AG04450 (cell line): Measurements from ENCODE around the gene RPL3. TPM values are rescaled to one million over a fixed set of nuclear protein-coding genes. Genes with fewer than 3 reads are reported as not detected.
A peak's percentile ranks its signal among the peaks of the same experiment; 100 is the strongest.

Experiments
- CTCF ChIA-PET: fragments of 300-600, 350-600 bp; formaldehyde crosslinking; extraction: SDS; loops from one replicate; lab custom pipeline; 2022; ENCODE audit warnings: antibody characterized with exemption, inconsistent platforms; lab: Charles Lee
- POLR2A ChIA-PET: fragments of 350-600 bp; formaldehyde crosslinking; extraction: SDS; loops from one replicate; lab custom pipeline; 2021; ENCODE audit warnings: antibody characterized with exemption, inconsistent platforms; lab: Yijun Ruan, JAX
- DNase-seq: peaks from one replicate; pipeline ENCODE4 v3.0.0-alpha.2; 2011; ENCODE audit warnings: low read depth, low spot score
- H3K27ac ChIP-seq: one replicate; pipeline ENCODE4 v1.5.1; 2012; ENCODE audit warnings: low read depth, low read length, control low read depth
- H3K27me3 ChIP-seq: one replicate; pipeline ENCODE4 v1.6.0; 2012; ENCODE audit warnings: low read length; ENCODE audit not compliant: control insufficient read depth, insufficient read depth
- H3K4me3 ChIP-seq: 2 replicates; pipeline ENCODE4 v1.5.1; 2011; ENCODE audit warnings: mild to moderate bottlenecking, low read depth, low read length, control low read depth
- H3K9me3 ChIP-seq: 2 replicates; pipeline ENCODE4 v1.5.1; 2012; ENCODE audit warnings: low read length; ENCODE audit not compliant: control insufficient read depth, insufficient read depth
- polyA plus RNA-seq: library from polyadenylated mRNA; depleted of rRNA; stranded (reverse); fragments of >200 nt; gene quantifications from 2 replicates; pipeline ENCODE4 v1.2.3, GENCODE V29; 2011
- TF ChIP-seq, protein P1 (sequence below): IDR thresholded peaks from 2 replicates; pipeline ENCODE4 v1.5.1; 2011; ENCODE audit warnings: low read depth, low read length, control low read depth, inconsistent platforms

RPL3 gene
- polyA plus RNA-seq, 1 experiment = 3,445 TPM

DNA sequence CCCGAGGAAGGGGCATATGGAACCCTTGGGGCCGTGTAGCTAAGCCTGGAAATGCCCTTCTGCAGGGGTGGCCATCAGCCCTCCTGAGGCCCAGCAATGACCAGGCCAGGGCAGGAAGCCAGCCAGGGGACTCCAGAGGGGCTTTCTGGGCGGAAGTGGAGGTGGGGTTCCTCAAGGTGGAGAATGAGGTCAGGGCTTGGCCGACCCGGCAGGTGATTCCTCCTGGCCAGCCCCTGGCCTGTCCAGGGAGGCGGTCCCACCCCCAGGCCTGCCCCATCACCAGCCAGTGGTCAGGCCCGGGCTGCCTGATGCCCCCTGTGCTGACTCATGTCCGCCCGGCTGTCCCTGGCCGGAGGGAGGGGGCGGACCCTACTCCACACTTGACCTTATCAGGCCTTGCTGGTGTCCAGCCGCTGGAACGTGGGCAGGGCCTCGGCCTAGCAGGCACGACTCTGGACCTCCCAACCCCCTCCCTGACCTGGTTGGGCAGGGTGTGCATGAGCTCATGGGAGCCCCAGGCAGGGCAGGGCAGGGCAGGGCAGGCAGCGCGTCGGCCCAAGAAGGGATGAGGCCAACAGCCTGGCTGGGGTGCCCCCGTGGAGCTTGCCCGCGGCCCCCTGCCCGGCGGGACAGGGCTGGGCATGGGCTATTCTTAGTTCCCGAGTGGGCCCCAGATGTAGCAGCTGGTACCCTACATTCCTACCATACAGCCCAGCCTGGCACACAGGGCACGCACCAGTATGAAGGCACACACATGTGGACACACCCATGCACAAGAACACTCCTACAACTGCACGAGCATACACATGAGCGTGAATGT lies 35.9 kb downstream of the RPL3 start:
- H3K9me3 ChIP-seq = peaks cover 16% of the 10 kb centered on the region
- CTCF ChIA-PET = interaction anchor here (0.7 to 1.1 kb wide), 2 partner anchors 33 to 245 kb away, joined by 3 to 4 read pairs; no protein-coding TSS in a partner anchor
- TF ChIP-seq, protein P1, sequence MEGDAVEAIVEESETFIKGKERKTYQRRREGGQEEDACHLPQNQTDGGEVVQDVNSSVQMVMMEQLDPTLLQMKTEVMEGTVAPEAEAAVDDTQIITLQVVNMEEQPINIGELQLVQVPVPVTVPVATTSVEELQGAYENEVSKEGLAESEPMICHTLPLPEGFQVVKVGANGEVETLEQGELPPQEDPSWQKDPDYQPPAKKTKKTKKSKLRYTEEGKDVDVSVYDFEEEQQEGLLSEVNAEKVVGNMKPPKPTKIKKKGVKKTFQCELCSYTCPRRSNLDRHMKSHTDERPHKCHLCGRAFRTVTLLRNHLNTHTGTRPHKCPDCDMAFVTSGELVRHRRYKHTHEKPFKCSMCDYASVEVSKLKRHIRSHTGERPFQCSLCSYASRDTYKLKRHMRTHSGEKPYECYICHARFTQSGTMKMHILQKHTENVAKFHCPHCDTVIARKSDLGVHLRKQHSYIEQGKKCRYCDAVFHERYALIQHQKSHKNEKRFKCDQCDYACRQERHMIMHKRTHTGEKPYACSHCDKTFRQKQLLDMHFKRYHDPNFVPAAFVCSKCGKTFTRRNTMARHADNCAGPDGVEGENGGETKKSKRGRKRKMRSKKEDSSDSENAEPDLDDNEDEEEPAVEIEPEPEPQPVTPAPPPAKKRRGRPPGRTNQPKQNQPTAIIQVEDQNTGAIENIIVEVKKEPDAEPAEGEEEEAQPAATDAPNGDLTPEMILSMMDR = no peak
- DNase-seq = no peak
- H3K27ac ChIP-seq = peak overlapping the region; percentile 21
- H3K27me3 ChIP-seq = no peaks in the 10 kb centered on the region
- POLR2A ChIA-PET = interaction anchor here (0.6 kb wide), 1 partner anchor 241 kb away, joined by 3 read pairs; no protein-coding TSS in a partner anchor
- no peak overlapping the region for H3K4me3 ChIP-seq

DNA sequence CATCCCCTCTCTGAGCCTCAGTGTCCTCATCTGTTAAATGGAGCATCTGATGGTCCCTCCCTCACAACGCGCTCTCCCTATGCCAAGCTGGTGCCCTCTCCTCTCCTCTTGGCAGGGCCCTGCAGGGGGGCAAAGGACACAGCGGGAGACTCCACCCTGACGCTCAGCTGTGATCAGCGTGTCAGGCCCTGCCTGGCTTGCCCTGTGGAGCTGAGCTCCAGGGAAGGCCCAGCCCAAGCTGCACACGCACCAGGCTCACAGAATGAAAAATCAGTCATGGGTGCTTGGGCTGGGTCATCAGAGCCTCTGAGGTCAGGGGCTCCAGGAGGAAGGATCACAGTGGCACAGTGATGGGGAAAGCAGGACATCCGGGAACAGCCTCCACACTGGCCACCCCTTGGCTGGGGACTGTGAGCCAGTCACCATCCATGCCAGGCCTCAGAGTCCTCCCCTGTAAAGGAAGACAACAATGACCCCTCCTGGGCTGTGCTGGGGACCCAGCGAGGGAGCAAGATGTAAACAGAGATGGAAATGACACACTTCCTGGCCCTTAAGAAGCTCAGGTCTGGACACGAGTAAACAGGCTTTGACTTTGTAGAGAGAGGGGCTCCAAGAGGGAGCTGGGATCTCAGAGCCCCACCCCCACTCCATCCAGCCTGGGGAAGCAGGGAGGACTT lies 36.6 kb downstream of the RPL3 start:
- Histone ChIP-seq H3K27me3 (no peaks in the 10 kb centered on the region), H3K4me3 (no peak overlapping the region), H3K27ac (no peak overlapping the region), H3K9me3 (peaks cover 16% of the 10 kb centered on the region)
- DNase-seq = no peak
- TF ChIP-seq, protein P1 = no peak
- POLR2A ChIA-PET = no interaction called here
- CTCF ChIA-PET = interaction anchor here (0.6 to 1.1 kb wide), 3 partner anchors 33 to 471 kb away, joined by 3 to 4 read pairs (median 3); no protein-coding TSS in a partner anchor

DNA sequence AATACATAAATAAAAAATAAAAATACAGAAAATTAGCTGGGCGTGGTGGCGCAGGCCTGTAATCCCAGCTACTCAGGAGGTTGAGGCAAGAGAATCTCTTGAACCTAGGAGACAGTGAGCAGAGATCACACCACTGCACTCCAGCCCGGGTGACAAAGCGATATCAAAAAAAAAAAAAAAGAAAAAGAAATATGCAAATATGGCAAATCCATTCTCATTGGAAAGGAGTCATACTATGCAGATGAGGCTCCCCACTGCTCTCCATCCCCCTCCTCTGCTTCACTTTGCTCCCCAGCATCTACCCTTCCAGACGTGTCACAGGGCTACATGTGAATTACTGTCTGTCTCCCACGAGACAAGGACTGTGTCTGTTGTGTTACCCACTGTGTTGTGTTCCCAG lies 38.3 kb downstream of the RPL3 start:
- CTCF ChIA-PET = no interaction called here
- TF ChIP-seq, protein P1 = no peak
- no peak overlapping the region for H3K4me3 ChIP-seq
- no peaks in the 10 kb centered on the region for H3K27me3 ChIP-seq
- DNase-seq = no peak
- no peak overlapping the region for H3K27ac ChIP-seq
- POLR2A ChIA-PET = no interaction called here
- H3K9me3 ChIP-seq = peaks cover 19% of the 10 kb centered on the region

DNA sequence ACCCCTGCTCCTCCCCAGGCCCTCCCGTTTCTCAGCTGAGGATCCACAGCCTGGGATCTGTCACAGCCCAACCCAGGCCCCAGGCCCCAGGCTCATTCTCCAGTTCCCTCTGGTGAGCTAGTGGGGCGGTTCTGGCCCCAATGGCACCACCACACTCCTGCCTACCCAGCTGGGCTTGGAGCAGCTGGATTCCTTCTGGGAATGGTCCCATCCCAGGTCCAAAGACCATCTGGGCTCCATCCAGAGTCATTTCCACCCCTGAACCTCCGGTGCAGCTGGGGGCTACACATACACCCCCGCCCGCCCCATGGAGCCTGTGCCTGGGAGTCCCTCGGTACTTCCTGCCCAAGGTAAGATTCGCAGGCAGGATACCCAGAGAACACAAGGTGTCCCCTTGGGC lies 39.2 kb downstream of the RPL3 start:
- no peak for DNase-seq
- Histone ChIP-seq H3K9me3 (peaks cover 18% of the 10 kb centered on the region), H3K27me3 (no peaks in the 10 kb centered on the region), H3K27ac (no peak overlapping the region), H3K4me3 (no peak overlapping the region)
- TF ChIP-seq, protein P1 = no peak
- CTCF ChIA-PET = no interaction called here
- POLR2A ChIA-PET = no interaction called here
